GM21723 (cell line): ENCODE results near the gene RHPN2.
"Not testable (repeated sequence)": the region's sequence is repeated elsewhere in the genome, so short reads cannot be mapped to it uniquely, and the experiment has no call there.

Source experiments
- ATAC-seq: cut with Tn5 transposase; IDR thresholded peaks from one replicate; pipeline ENCODE4 v1.9.1; 2021; ENCODE audit warnings: mild to moderate bottlenecking, moderate library complexity; ENCODE audit not compliant: unreplicated experiment

The RHPN2 gene

DNA sequence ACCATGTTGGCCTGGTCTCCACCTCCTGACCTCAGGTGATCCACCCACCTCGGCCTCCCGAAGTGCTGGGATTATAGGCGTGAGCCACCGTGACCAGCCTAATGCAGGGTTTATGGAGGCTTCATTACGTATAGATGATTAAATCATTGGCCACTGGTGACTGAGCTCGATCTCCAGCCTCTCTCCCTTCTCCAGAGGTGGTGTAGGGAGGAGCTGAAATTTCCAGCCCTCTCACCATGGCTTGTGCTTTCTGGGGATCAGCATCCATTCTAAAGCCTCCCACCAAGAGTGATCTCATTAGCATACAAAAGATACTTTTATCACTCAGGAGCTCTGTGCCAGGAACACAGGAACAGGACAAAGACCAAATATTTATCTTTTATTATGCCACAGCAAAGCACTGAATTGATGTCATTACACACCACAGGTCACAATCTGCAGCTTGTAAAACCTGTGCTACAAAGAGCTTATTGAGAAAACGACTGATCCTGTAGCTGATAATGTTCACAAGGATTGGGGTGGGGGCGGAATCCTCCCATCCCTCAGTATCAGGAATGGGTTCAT is 32.4 kb downstream of the RHPN2 start:
- ATAC-seq: no peak

DNA sequence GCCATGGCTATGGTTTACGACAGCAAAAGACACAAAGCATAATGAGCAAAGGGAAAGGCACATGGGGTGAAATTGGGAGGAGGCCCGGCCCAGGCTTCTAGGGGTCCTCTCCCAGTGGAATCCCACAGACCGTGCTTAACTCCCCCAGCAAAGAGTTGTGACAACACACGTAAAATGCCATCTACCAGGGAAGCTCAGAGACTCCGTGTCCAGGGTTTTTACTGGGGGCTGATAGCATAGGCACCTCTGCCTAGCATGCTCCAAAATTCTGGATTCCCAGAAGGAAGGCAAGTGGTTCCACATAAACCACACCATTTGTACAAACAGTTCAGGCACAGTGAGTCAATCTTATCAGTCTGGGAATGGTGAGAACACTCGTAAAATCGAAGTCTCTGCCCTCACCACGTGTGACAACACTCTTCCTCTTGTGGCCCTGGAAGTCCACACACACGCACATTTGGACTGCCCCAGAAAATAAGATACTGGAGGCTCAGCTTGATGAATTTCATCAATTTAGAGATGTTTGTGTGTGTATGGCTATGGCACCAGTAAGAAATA is 34.9 kb downstream of the RHPN2 start:
- ATAC-seq: no peak

DNA sequence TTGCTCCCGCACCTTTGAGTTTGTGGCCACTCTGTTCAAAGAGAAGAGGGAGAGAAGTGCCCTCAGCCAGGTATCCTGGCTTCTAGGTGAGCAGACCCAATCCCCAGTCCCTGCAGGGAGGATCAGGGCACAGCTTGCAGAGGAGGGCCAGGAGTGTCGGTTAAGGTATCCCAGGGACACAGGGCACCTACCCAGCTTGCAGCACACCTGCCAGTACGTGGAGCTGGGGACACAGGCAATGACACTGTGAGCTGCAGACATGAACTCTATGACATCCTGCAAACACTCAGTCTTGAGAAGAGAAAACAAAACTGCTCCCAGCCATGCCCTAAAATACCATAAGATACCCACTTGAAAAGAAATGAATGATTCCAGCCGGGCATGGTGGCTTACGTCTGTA is 38.1 kb downstream of the RHPN2 start:
- not testable (repeated sequence) for ATAC-seq

DNA sequence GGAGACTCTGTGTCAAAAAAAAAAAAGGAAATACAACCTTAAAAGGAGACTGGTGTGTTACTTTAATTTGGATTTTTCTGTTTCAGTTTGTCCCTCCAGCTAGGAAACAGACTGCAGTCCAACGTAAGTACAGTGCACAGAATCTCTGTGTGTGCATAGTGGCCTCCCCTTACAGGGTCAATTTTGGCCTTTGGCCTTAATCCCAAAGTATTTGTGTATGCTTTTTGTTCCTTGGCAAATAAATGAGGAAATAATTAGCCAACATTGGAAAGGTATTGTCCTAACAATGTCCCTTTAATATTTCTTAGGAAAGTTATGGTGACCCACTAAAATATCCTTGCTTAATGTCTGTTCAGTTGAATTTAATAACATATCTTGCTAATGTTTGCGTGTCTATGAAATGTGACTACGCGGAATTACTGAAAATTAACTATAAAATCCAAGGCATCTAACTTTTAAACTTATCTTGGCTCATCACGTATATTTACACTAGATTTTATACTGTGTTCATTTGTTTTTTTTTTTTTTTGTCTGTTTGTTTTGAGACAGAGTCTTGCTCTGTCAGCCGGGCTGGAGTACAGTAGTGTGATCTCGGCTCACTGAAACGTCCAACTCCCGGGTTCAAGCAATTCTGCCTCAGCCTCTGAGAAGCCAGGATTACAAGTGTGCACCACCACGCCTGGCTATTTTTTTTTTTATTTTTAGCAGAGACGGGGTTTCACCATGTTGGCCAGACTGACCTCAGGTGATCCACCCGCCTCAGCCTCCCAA is 39.0 kb downstream of the RHPN2 start:
- not testable (repeated sequence) for ATAC-seq

DNA sequence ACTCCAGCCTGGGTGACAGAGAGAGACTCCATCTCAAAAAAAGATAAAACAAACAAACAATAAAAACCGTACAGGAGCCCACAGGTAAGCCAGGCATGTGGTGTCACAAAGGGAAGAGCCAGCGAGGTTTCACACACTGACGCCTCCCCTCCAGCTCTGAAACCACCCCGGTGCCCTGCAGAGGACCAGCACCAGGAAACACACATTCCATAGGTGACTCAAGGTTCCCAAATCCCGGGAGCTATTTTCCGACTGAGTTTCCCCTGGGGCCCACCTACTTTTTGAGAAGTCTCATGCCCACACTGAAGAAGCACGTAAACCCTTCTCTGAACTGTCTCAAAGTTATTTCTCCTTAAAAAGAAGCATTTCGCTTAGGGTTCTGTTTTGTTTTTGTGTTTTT is 40.3 kb downstream of the RHPN2 start:
- no peak for ATAC-seq

DNA sequence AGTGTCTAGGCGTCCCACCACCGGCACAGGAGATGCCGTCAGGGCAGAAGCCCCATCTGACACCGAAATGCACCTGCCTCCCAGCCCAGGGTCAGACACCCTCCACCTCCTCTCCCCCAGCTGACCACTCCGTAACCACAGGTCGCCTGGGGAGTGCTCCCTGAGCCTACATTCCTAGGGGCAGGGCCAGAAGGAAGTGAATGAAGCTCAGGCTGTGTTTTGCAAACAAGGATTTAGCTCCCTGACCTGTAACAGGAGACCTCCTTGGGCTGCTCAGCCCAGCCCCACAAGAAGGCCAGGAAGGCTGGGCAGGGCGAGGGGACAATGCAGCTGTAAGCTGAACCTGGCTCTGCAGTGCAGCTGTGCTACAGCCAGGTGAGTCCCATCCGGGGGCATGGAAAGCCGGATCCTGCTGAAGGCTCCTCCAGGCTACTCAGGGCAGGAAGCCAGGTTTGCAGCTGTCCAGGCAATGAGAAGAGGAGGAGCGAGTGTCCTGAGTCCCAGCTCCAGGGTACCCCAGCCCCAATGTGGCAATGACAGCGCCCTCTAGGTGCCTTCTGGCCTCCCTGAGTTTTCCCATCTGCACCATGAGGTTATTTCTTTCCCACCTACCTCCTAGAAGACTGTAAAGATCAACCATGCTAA is 42.1 kb downstream of the RHPN2 start:
- no peak for ATAC-seq

DNA sequence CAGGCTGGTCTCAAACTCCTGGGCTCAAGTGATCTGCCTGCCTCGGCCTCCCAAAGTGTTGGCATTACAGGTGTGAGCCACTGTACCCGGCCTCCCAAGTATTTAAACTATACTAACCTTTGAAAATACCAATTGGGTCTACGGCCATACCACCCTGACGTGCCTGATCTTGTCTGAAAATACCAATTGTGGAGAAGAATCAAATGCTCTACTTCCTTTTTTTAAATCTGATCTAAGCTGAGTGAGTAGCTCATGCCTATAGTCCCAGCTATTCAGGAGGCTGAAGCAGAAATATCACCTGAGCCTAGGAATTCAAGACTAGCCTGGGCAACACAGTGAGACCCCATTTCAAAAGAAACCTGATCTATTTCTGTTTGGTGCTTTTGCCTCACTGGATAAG is 53.8 kb downstream of the RHPN2 start:
- not testable (repeated sequence) for ATAC-seq

DNA sequence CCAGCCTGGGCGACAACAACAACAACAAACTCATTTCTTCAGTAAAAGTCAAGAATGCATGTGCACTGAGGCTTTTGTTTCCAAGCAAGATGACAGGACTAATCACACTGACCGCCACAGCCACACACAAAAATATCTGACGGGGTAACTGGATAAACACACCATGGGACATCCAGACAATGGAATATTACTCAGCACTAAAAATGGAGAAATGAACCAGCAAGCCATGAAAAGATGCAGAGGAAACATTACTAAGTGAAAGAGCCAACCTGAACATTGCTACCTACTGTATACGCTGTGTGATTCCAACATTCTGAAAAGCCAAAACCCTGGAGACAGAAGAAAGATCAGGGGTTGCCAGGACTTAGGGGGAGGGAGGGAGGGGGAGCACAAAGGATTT is 56.0 kb downstream of the RHPN2 start:
- ATAC-seq: no peak

DNA sequence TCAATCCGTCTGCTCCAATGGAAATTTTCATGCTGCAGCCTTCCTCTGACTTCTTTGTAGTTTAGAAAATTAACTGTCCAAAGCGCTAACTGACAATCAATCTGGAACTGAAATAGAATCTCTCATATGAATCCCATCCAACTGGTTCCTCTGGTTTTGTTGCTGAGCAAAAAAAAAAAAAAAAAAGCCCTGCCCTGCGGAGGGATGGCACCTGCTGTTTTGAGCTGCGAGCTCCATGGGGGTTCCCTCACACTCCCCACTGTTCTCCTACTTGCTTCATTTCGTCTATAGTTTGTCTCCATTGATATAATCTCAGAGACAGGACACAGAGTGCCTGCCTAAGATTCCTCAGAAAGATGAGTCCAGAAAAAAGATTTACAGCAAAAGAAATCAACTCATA is 59.2 kb downstream of the RHPN2 start:
- ATAC-seq: no peak

DNA sequence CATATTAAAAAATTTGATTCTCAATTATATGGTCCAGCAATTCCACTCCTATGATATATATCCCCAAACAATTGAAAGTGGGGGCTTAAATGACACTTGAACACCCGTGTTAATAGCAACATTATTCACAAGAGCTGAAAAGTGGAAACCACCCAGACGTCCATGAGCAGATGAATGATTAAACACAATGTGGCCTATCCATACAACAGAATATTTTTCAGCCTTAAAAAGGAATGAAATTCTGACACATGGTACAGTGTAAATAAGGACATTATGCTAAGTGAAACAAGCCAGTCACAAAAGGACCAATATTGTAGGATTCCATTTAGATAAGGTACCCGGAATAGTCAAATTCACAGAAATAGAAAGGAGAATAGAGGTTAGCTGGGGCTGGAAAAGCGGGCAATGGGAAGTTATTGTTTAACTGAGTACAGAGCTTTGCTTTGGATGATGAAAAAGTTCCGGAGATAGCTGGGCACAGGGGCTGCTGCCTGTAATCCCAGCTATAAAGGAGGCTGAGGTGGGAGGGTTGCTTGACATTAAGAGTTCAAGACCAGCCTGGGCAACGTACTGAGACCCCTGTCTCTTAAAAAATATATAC is 61.2 kb downstream of the RHPN2 start:
- ATAC-seq: not testable (repeated sequence)

DNA sequence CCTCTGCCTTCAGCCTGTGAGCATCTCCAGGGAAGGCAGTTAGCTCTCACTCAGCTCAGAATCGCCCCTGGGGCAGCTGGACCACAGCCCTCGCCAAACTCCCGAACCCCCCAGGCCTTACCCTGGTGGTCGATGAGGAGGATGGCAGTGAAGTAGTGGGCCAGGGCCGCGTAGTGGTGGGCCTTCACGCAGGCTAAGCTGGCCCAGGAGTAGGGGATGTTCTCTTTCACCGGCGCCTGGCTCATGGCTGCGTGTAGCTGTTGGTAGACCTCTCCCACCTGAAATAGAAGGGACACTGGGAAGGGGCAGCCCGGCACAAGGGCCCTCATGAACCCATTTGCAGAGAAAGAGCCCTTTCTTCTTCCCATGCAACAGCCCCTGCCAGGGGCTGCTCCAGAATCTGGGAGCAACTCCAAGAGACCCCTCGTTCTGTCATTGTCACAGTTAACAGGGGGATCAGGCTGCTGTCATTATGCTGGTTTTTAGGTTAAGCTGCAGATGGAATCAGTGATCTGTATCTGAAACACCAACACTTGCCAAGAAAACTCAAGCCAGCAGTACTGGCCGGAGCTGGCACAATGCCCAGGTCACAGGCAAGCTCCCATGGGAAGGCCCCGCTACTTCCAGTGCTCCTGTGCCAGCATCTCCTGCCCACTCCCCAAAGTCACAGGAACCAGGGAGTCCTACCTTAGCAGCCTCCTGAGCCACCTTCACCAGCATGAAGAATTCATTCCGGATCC is 62.4 kb downstream of the RHPN2 start:
- ATAC-seq: not testable (repeated sequence)

DNA sequence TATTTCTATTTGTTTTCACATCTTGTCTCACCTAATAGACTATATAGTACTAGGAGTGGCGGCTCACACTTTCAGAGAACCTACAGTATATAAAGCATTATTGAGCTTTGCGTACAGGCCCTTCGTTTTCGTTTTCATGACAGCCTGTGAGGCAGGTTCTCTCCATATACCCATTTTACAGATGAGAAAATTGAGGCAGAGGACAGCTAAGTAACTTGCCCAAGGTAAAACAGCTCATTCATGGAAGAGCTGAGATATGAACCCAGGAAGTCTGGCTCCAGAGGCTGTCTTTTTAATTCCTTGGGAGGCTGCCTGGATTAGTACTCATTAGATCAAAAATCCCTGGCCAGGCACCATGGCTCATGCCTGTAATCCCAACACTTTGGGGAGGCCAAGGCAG is 63.8 kb downstream of the RHPN2 start:
- no peak for ATAC-seq

DNA sequence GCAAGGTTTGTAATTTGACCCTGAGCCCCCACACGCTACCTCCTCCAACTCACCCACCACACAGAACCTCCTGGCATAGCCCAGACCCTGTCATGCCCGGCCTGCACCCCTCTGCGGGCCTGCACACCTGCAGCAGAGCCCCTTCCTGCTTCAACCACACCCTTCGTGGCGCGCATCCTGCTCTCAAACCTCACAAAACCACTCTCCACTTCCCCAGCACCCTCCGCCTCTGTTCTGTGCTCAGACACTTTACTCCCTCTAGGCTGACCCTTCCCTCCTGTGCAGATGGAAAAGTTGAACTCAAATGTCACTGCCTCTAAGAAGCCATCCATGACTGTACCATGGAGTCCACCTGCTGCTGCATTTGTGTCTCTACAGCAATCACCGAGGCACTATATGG is 64.2 kb downstream of the RHPN2 start:
- no peak for ATAC-seq

DNA sequence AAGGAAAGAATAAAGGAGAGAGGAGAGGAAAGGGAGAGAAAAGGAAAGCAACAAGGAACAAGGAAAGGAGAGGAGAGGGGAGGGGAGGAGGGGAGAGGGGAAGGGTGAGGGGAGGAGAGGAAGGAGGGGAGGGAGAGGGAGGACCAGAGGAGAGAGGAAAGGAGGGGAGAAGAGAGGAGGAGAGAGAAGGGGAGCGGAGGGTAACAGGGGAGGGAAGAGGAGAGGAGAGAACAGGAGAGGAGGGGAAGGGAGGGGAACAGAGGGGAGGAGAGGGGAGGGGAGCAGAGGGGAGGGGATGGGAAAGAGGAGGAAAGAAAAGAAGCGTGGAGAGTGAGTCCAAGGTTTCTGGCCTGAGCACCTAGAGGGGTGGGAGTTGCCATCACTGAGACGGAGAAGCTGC is 66.0 kb downstream of the RHPN2 start:
- ATAC-seq: no peak

DNA sequence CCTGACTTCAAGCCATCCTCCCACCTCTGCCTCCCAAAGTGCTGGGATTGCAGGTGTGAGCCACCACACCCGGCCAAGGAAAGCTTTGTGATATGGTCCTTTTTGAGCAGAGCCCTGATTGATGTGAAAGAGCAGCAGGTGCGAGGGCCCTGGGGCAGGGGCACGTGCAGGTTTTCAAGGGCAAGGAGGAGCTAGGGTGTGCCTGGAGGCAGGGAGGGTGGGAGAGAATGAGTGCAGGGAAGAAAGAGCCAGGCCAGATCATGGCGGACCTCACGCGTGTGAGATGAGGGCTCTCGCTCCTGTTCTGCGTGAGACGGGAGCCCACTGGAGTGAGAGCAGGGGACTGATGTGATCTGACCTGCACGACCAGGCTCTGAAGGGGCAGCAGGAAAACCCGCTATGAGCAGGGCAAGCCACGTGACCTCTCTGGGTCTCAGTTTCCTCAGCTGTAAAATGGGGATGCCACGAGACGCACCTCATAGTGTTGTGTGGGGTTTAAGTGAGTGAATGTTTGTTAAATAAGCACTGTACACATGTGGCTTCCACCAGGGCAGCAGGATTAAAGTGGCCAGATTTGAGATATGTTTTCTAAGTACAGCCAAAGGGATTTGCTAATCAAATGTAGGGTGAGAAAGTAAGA is 66.9 kb downstream of the RHPN2 start:
- ATAC-seq: no peak

DNA sequence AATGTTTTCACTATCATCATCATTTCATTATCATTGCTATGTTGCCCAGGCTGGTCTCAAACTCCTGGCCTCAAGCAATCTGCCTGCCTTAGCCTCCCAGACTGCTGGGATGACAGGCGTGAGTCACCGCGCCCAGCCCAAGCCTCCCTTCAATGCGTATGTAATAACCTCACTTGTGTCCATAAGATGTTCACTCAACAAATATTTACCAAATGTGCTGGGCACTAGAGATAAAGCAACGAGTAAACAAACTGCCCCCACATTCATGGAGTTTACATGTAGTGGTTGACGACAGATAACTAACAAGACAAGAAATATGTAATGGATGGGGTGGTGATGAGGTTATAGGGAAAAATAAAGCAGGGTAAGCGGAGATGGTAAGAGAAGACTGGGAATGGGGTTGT is 67.6 kb downstream of the RHPN2 start:
- not testable (repeated sequence) for ATAC-seq

DNA sequence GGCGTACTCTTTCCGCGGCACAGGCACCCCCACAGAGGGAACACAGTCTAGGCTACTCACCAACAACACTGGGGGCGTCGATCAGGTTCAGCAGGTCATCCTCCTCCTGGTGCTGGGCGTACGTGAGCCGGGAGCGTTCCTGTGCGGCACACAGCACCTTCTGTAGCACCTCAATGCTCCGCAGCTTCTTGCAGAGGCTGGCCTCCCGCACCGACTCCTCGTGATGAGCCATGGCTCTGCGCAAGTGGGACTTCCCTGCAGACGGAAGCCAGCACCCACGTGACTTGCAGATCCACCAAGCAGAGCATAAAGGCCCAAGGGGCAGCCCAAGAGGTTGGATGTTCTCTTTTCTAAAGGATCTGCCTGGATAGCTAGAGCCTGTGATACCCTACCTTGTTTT is 68.7 kb downstream of the RHPN2 start:
- ATAC-seq: not testable (repeated sequence)

DNA sequence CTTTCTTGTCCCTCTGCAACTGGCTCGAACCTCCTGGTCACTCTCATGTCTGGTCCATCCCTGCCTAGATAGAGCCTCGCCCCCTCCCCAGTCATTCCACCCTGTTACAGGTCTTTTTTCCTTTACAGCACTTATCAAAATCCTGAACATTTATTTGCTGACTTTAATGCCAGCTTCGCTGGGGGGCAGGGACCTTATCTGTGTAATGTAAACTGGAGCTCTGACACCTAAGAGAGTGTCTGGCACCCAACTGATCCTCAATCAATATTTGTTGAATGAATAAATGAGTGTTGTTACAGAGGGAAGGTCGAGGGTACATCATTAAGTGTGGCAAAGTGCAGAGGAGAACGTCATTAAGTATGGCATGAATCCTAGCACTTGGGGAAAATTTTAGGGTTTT is 76.0 kb downstream of the RHPN2 start:
- no peak for ATAC-seq

DNA sequence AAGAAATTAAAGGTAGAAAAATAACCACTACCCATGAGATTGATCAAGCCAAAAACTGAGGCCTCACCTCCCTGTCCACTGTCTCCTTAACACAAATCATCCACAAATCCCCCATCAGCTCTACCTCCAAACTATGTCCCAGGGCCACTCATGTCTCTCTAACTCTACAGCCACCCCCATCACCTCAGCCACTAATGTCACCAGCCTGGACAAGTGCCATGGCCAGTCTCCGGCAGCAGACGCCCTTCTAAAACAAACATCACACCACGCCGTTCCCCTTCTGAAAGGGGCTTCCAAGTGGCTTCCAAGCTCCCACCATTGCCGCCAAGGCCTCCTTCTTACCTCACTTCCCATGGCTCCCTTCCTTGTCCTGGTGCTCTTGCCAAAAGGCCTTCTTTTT is 76.4 kb downstream of the RHPN2 start:
- ATAC-seq: not testable (repeated sequence)

DNA sequence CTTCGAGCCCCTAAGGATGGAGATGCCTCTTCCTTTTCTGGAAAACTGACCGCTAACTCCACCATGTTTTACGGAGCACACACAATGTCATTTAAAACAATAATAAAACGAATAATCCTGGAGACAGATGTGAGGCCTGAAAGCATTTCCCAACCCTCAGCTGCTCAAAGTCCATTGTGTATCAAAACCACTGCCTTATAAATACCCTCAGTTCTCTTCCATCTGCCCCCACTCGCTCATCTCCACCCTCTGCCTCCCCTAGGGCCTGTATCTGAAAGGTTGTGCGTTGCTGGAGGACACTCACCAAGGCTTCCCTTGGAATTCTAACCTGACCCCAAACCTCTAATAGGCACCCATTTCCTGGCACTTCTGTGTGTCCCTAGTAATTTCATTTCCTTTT is 82.2 kb downstream of the RHPN2 start:
- not testable (repeated sequence) for ATAC-seq
